ENCODE data around the gene MRPL44.

DNA sequence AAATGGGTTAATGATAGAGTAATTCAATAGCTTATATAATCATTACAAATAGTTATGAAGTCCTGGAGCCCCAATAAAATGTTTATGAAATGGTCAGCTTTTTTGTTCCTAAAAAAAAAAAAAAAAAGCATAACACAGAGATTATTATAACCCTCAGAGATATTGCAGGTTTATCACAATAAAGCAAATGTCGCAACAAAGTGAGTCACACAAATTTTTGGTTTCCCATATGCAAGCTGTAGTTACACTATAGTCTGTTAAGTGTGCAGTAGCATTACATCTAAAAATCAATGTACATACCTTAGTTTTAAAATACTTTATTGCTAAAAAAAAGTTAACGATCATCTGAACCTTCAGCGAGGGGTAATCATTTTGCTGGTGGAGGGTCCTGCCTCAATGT is 32.2 kb upstream of the MRPL44 start:
- TF ChIP-seq, protein P1, sequence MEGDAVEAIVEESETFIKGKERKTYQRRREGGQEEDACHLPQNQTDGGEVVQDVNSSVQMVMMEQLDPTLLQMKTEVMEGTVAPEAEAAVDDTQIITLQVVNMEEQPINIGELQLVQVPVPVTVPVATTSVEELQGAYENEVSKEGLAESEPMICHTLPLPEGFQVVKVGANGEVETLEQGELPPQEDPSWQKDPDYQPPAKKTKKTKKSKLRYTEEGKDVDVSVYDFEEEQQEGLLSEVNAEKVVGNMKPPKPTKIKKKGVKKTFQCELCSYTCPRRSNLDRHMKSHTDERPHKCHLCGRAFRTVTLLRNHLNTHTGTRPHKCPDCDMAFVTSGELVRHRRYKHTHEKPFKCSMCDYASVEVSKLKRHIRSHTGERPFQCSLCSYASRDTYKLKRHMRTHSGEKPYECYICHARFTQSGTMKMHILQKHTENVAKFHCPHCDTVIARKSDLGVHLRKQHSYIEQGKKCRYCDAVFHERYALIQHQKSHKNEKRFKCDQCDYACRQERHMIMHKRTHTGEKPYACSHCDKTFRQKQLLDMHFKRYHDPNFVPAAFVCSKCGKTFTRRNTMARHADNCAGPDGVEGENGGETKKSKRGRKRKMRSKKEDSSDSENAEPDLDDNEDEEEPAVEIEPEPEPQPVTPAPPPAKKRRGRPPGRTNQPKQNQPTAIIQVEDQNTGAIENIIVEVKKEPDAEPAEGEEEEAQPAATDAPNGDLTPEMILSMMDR (IDR thresholded peaks at IDR 0.05; ENCODE audit: insufficient read depth, low read length), result no peak
- TF ChIP-seq, protein P2, sequence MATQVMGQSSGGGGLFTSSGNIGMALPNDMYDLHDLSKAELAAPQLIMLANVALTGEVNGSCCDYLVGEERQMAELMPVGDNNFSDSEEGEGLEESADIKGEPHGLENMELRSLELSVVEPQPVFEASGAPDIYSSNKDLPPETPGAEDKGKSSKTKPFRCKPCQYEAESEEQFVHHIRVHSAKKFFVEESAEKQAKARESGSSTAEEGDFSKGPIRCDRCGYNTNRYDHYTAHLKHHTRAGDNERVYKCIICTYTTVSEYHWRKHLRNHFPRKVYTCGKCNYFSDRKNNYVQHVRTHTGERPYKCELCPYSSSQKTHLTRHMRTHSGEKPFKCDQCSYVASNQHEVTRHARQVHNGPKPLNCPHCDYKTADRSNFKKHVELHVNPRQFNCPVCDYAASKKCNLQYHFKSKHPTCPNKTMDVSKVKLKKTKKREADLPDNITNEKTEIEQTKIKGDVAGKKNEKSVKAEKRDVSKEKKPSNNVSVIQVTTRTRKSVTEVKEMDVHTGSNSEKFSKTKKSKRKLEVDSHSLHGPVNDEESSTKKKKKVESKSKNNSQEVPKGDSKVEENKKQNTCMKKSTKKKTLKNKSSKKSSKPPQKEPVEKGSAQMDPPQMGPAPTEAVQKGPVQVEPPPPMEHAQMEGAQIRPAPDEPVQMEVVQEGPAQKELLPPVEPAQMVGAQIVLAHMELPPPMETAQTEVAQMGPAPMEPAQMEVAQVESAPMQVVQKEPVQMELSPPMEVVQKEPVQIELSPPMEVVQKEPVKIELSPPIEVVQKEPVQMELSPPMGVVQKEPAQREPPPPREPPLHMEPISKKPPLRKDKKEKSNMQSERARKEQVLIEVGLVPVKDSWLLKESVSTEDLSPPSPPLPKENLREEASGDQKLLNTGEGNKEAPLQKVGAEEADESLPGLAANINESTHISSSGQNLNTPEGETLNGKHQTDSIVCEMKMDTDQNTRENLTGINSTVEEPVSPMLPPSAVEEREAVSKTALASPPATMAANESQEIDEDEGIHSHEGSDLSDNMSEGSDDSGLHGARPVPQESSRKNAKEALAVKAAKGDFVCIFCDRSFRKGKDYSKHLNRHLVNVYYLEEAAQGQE (IDR thresholded peaks at IDR 0.05; ENCODE audit: insufficient replicate concordance, low read depth), result no peak
- no peak for TF ChIP-seq GABPA (IDR thresholded peaks at IDR 0.05; ENCODE audit: low read depth)
- TF ChIP-seq SPI1 (IDR thresholded peaks at IDR 0.05; ENCODE audit: borderline replicate concordance, low read depth), result no peak
- TF ChIP-seq POLR2AphosphoS5 (IDR thresholded peaks at IDR 0.05; ENCODE audit: low read depth), result no peak

All from HL-60 (cell line).